Skeletal muscle tissue (tissue), 4 donors: ENCODE results near the gene PHKG1. TPM values are rescaled to one million over a fixed set of nuclear protein-coding genes. Genes with fewer than 3 reads are reported as not detected.
A peak's percentile ranks its signal among the peaks of the same experiment; 100 is the strongest.
"Not testable (repeated sequence)": the region's sequence is repeated elsewhere in the genome, so short reads cannot be mapped to it uniquely, and the experiment has no call there.

Experiments
- H3K27ac ChIP-seq: one replicate; pipeline ENCODE4 v1.7.0; 2013; ENCODE audit warnings: mild to moderate bottlenecking, low read depth, low read length, inconsistent platforms
- H3K27me3 ChIP-seq, 3 donors: one replicate each; pipeline ENCODE4 v1.7.0; 2013; ENCODE audit warnings: low read length in 3 of 3; ENCODE audit not compliant: control insufficient read depth in 3 of 3, insufficient read depth in 3 of 3
- H3K36me3 ChIP-seq, 3 donors: one replicate each; pipeline ENCODE4 v1.7.0; 2013; ENCODE audit warnings: low read length in 3 of 3; ENCODE audit not compliant: control insufficient read depth in 3 of 3, insufficient read depth in 3 of 3
- H3K4me1 ChIP-seq, 3 donors: one replicate each; pipeline ENCODE4 v1.7.0; 2013; ENCODE audit warnings: low read length in 3 of 3, mild to moderate bottlenecking in 3 of 3; ENCODE audit not compliant: control insufficient read depth in 3 of 3, insufficient read depth in 3 of 3
- H3K4me3 ChIP-seq, 3 donors: one replicate each; pipeline ENCODE4 v1.7.0; 2013; ENCODE audit warnings: low read length in 3 of 3
- H3K9ac ChIP-seq, 3 donors: one replicate each; pipeline ENCODE4 v1.7.0; 2013; ENCODE audit warnings: low read length in 3 of 3, mild to moderate bottlenecking in 3 of 3, moderate library complexity in 2 of 3, low read depth in 1 of 3
- H3K9me3 ChIP-seq, 3 donors: one replicate each; pipeline ENCODE4 v1.7.0; 2013; ENCODE audit warnings: low read length in 3 of 3; ENCODE audit not compliant: control insufficient read depth in 3 of 3
- total RNA-seq: library from RNA; depleted of rRNA; stranded (reverse); fragments of >200 nt; gene quantifications from one replicate; pipeline ENCODE4 v1.2.3, GENCODE V29; 2014
- donor health status: Osteomylitis.

PHKG1 gene
- total RNA-seq, 1 donor from 2014 or later = 48.0 TPM

- H3K27me3 ChIP-seq = no peaks in the 10 kb centered on the region
- H3K4me1 ChIP-seq = peaks cover 10 to 15% (median 11%) of the 10 kb centered on the region in 3 donors
- no peak overlapping the region for H3K27ac ChIP-seq
- no peak overlapping the region for H3K4me3 ChIP-seq
- H3K9ac ChIP-seq = no peak overlapping the region
- no peaks in the 10 kb centered on the region for H3K9me3 ChIP-seq
- peaks cover 5 to 12% (median 9%) of the 10 kb centered on the region in 3 donors for H3K36me3 ChIP-seq
These were observed 15.2 kb upstream of the PHKG1 start for GRCh38 chr7:56107954-56108258.

- peak within 1 kb of the TSS; percentile 95 to 98 (median 98) for H3K9ac ChIP-seq
- H3K27me3 ChIP-seq = no peaks in the 10 kb centered on the region
- H3K4me1 ChIP-seq = peaks cover 10 to 15% (median 11%) of the 10 kb centered on the region in 3 donors
- peak within 1 kb of the TSS; percentile 96 for H3K27ac ChIP-seq
- peak within 1 kb of the TSS; percentile 82 to 99 (median 99) for H3K4me3 ChIP-seq
- H3K36me3 ChIP-seq = peaks cover 15 to 26% (median 21%) of the 10 kb centered on the region in 3 donors
- H3K9me3 ChIP-seq = no peaks in the 10 kb centered on the region
These were observed 13.6 kb upstream of the PHKG1 start, which contains the start of gene CHCHD2 for GRCh38 chr7:56106108-56107073. CHCHD2 (minus strand) TSS chr7:56106476; CDS start chr7:56106413, 63 bp downstream.

- no peaks in the 10 kb centered on the region for H3K9me3 ChIP-seq
- H3K4me3 ChIP-seq = peak overlapping the region; percentile 82 to 99 (median 99)
- no peaks in the 10 kb centered on the region for H3K27me3 ChIP-seq
- peak overlapping the region; percentile 96 for H3K27ac ChIP-seq
- H3K9ac ChIP-seq = peak overlapping the region; percentile 95 to 98 (median 98)
- H3K36me3 ChIP-seq = peaks cover 23 to 34% (median 30%) of the 10 kb centered on the region in 3 donors
- H3K4me1 ChIP-seq = peaks cover 10 to 15% (median 11%) of the 10 kb centered on the region in 3 donors
These were observed 12.8 kb upstream of the PHKG1 start for GRCh38 chr7:56105508-56105907.

DNA sequence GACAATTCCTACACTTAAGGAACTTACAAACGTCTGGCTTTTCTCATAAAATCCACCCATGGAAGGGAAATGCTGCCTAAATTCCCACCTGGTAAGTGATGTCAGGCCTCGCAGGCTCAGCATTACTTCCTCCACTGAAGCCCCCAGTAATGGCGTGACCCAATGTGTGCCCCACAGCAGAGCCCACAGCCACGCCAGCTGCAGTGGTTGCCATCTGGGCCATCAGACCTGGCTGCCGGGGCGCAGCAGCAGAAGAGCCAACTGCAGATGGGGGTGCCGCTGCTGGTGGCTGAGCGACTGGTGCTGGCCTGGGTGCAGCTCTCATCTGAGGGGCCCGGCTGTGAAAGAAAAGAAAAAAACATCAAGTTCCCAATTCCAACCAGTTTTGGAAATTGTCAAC is 11.4 kb upstream of the PHKG1 start:
- not testable (repeated sequence) for H3K9me3 ChIP-seq, H3K4me3 ChIP-seq, H3K27ac ChIP-seq, H3K27me3 ChIP-seq, H3K9ac ChIP-seq
- peaks cover 28 to 44% (median 42%) of the 10 kb centered on the region in 3 donors for H3K36me3 ChIP-seq
- H3K4me1 ChIP-seq = peaks cover 10 to 15% (median 11%) of the 10 kb centered on the region in 3 donors

DNA sequence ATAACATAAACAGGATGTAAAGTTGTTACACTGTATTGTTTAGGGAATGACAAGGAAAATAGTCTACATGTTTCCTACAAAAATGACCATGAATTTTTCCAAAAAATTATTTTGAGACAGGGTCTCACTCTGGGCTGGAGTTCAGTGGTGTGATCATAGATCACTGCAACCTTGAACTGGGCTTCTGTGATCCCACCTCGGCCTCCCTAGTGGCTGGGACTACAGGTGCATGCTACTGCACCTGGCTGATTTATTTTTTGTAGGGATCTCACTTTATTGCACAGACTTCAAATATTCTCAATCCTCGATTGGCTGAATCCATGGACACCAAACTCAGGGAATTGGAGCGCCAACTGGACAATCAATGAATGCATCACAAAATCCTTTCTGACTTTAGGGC is 6.9 kb upstream of the PHKG1 start:
- H3K4me3 ChIP-seq = no peak overlapping the region
- H3K27ac ChIP-seq = no peak overlapping the region
- no peaks in the 10 kb centered on the region for H3K27me3 ChIP-seq
- H3K9ac ChIP-seq = no peak overlapping the region
- H3K4me1 ChIP-seq = peaks cover 0 to 5% (median 4%) of the 10 kb centered on the region in 3 donors
- H3K9me3 ChIP-seq = no peaks in the 10 kb centered on the region
- H3K36me3 ChIP-seq = peaks cover 28 to 44% (median 42%) of the 10 kb centered on the region in 3 donors

- not testable (repeated sequence) for H3K4me1 ChIP-seq, H3K27ac ChIP-seq, H3K9ac ChIP-seq, H3K4me3 ChIP-seq, H3K9me3 ChIP-seq, H3K27me3 ChIP-seq
- H3K36me3 ChIP-seq = peaks cover 25 to 36% (median 35%) of the 10 kb centered on the region in 3 donors
These were observed 5.6 kb upstream of the PHKG1 start for GRCh38 chr7:56098187-56099008.

DNA sequence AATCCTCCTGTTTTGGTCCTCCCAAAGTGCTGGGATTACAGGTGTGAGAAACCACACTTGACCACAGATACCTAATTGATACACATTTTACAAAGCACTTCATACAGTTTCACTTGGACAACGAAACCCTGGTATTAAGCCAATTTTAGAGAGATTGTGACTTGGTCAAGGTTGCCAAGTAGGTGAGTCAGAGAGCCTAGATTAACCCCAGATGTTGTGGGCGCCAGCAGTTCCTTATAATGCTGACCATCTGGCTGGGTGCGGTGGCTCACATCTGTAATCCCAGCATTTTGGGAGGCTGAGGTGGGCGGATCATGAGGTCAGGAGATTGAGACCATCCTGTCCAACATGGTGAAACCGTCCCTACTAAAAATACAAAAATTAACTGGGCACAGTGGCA is 4.9 kb upstream of the PHKG1 start:
- H3K9ac ChIP-seq = no peak overlapping the region
- H3K4me3 ChIP-seq = no peak overlapping the region
- peaks cover 21 to 31% (median 30%) of the 10 kb centered on the region in 3 donors for H3K36me3 ChIP-seq
- no peaks in the 10 kb centered on the region for H3K9me3 ChIP-seq
- H3K27me3 ChIP-seq = no peaks in the 10 kb centered on the region
- no peak overlapping the region for H3K27ac ChIP-seq
- peaks cover 5 to 9% (median 6%) of the 10 kb centered on the region in 3 donors for H3K4me1 ChIP-seq

DNA sequence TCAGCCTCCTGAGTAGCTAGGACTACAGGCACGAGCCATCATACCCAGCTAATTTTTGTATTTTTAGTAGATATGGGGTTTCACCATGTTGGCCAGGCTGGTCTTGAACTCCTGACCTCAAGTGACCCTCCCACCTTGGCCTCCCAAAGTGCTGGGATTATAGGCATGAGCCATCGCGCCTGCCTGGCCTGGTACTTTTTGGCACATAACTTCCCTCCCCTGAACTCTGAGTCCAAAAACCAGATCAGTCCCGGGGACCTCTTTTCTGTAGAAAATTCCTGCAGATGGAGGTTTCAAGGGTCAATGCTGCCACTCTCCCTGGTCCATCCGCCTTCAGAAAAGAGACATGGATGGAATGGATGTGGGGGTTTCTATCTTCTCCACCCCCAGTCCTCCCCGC is 364 bp downstream of the PHKG1 start:
- H3K27me3 ChIP-seq, H3K9me3 ChIP-seq: not testable (repeated sequence)
- peak overlapping the region; percentile 69 to 90 (median 90) for H3K9ac ChIP-seq
- peaks cover 32 to 52% (median 42%) of the 10 kb centered on the region in 3 donors for H3K4me1 ChIP-seq
- peak overlapping the region; percentile 63 to 89 (median 83) for H3K4me3 ChIP-seq
- H3K36me3 ChIP-seq = peaks cover 15 to 27% (median 18%) of the 10 kb centered on the region in 3 donors
- peak overlapping the region; percentile 91 for H3K27ac ChIP-seq

- no peaks in the 10 kb centered on the region for H3K9me3 ChIP-seq
- peak overlapping the region; percentile 91 for H3K27ac ChIP-seq
- peak overlapping the region; percentile 69 to 90 (median 90) for H3K9ac ChIP-seq
- H3K27me3 ChIP-seq = no peaks in the 10 kb centered on the region
- peaks cover 34 to 55% (median 44%) of the 10 kb centered on the region in 3 donors for H3K4me1 ChIP-seq
- H3K36me3 ChIP-seq = peaks cover 21 to 34% (median 24%) of the 10 kb centered on the region in 3 donors
- peak overlapping the region; percentile 63 to 89 (median 83) for H3K4me3 ChIP-seq
These were observed 1.2 kb downstream of the PHKG1 start for GRCh38 chr7:56091591-56091990.
